GM20000 (cell line): Measurements from ENCODE around the gene GIMAP7.

Source experiments
- DNase-seq: peaks from one replicate; pipeline ENCODE4 v3.0.0; 2012; ENCODE audit warnings: low spot score
- TF ChIP-seq, protein P1 (sequence below): IDR thresholded peaks from 2 replicates; pipeline ENCODE4 v1.5.1; 2012; ENCODE audit warnings: mild to moderate bottlenecking, control low read depth; ENCODE audit errors: extremely low read depth, missing control alignments

GIMAP7 gene

DNA sequence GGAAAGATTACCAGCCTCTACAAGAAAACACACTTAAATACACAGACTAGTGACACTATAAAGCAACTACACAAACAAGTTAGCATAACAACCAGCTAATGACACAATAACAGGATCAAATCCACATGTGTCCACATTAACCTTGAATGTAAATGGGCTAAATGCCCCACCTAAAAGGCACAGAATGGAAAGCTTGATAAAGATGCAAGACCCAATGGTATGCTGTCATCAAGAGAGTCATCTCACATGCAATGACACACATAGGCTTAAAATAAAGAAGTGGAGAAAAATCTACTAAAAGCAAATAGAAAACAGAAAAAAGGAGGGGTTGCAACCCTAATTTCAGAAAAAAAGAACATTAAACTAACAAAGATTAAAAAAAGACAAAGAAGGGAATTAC, 38.5 kb downstream of the GIMAP7 start:
- no peak for DNase-seq
- TF ChIP-seq, protein P1, sequence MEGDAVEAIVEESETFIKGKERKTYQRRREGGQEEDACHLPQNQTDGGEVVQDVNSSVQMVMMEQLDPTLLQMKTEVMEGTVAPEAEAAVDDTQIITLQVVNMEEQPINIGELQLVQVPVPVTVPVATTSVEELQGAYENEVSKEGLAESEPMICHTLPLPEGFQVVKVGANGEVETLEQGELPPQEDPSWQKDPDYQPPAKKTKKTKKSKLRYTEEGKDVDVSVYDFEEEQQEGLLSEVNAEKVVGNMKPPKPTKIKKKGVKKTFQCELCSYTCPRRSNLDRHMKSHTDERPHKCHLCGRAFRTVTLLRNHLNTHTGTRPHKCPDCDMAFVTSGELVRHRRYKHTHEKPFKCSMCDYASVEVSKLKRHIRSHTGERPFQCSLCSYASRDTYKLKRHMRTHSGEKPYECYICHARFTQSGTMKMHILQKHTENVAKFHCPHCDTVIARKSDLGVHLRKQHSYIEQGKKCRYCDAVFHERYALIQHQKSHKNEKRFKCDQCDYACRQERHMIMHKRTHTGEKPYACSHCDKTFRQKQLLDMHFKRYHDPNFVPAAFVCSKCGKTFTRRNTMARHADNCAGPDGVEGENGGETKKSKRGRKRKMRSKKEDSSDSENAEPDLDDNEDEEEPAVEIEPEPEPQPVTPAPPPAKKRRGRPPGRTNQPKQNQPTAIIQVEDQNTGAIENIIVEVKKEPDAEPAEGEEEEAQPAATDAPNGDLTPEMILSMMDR = no peak

GRCh38 chr7:150556521-150557138, 42.0 kb downstream of the GIMAP7 start:
- TF ChIP-seq, protein P1 = no peak
- DNase-seq = no peak

DNA sequence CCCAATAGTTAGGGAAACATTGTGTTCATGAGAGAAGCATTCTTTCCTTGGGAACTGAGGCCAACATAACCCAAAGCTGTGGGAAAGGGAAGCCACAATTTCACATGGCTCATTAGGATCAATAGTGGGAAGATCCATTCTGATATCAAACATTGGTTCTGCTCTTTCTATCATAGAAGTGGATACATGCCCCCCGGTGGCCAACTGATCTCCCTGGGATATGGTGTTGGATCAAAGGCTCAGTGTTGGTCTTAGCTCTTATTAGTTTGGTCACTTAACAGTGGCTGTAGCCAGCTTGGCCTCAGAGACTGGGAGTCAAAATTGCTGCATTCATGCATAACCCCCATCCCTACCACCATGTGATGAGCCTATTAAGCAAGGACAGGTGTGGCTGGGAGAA, 45.8 kb downstream of the GIMAP7 start:
- TF ChIP-seq, protein P1 = no peak
- DNase-seq = no peak

DNA sequence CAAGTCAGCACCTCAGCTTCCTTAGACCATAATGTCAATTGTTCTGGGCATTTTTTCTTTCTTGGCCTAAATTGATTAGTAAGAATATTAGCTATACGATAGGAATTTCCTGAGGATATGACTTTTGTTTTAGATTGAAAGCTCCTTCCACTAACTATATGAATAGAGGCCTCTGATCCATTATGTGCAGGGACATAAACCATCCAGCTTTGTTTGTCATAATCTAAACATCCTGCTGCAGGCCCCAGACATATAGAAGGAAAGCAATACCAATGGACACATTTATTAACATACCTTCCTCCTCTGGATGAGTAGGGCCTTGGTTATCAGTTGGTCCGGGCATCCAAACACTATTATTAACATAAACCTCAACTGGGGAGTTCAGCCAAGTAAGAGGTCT, 48.2 kb downstream of the GIMAP7 start:
- TF ChIP-seq, protein P1 = no peak
- no peak for DNase-seq

- no peak for DNase-seq
- TF ChIP-seq, protein P1 = no peak
Observed at GRCh38 chr7:150564006-150564405, 49.3 kb downstream of the GIMAP7 start.

DNA sequence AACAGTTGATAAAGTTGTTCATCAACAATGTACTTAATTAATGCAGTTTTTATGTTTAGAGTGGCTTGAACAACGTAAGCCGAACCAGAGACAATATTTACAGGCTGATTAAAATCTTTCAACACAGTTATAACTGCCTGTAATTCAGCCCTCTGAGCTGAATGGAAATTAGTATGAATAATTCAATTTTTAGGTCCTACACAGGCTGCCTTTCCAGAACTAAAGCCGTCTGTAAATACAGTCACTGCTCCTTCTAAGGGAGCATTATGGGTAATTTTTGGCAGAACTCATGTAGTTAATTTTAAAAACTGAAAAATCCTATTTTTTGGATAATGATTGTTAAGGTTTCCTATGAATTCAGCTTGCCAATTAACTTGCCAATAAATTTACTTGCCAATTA, 49.9 kb downstream of the GIMAP7 start:
- TF ChIP-seq, protein P1 = no peak
- DNase-seq = no peak

GRCh38 chr7:150565239-150565638, 50.6 kb downstream of the GIMAP7 start:
- TF ChIP-seq, protein P1 = no peak

More at GRCh38 chr7:150565239-150565638, 50.6 kb downstream of the GIMAP7 start:
- no peak for DNase-seq
